Measurements from ENCODE around the gene SCAMP5.

- TF ChIP-seq CTCF (conservative IDR thresholded peaks at IDR 0.05; ENCODE audit: low read depth, low read length), result no peak
- TF ChIP-seq EZH2phosphoT487 (IDR thresholded peaks at IDR 0.05; ENCODE audit: borderline replicate concordance, low read length), result no peak
- TF ChIP-seq EZH2 (IDR thresholded peaks at IDR 0.05; ENCODE audit: low read length, unreplicated experiment), result no peak
Measured at GRCh38 chr15:75027551-75027950, 32.2 kb downstream of the SCAMP5 start.

All from PC-3 (cell line).